SK-N-SH (cell line): Measurements from ENCODE around the gene FAM124A. TPM values are rescaled to one million over a fixed set of nuclear protein-coding genes. Genes with fewer than 3 reads are reported as not detected.

Experiments used
- CTCF ChIA-PET: fragments of 300-600, 350-600 bp; formaldehyde crosslinking; extraction: SDS; loops from one replicate; lab custom pipeline; 2021; lab: Yijun Ruan, JAX
- POLR2A ChIA-PET: fragments of 350-600 bp; sonication (Branson Sonifier 250); formaldehyde crosslinking; extraction: SDS; loops from one replicate; lab custom pipeline; 2020; ENCODE audit warnings: antibody characterized with exemption, inconsistent platforms; lab: Yijun Ruan, JAX
- DNase-seq: peaks from one replicate; pipeline ENCODE4 v3.0.0; 2012
- H2AFZ ChIP-seq: fragments of 200-600 bp; sonication (generic); 2 replicates; pipeline ENCODE4 v1.8.1; 2016; ENCODE audit warnings: antibody characterized with exemption, mild to moderate bottlenecking, low read depth
- H3F3A ChIP-seq: fragments of 200-600 bp; sonication (generic); replicated peaks from 2 replicates; pipeline ENCODE3; 2016; ENCODE audit warnings: antibody characterized with exemption, mild to moderate bottlenecking; ENCODE audit not compliant: insufficient read depth
- H3K27ac ChIP-seq, 2 experiments: fragments of 200-500 bp in 1 of 2; fragments of 200-600 bp in 1 of 2; sonication (Bioruptor generic) in 1 of 2; sonication (generic), shearing (Covaris generic) in 1 of 2; 2 replicates each; pipeline versions ENCODE4 v1.5.1 to v1.6.1; 2014 to 2016; ENCODE audit warnings: low read depth in 2 of 2, inconsistent platforms in 1 of 2, low read length in 1 of 2, mild to moderate bottlenecking in 1 of 2, mixed read lengths in 1 of 2
- H3K27me3 ChIP-seq: fragments of 200-600 bp; sonication (generic), shearing (Covaris generic); 2 replicates; pipeline ENCODE4 v1.6.1; 2016; ENCODE audit warnings: mixed run types; ENCODE audit not compliant: insufficient read depth
- H3K36me3 ChIP-seq, 2 experiments: fragments of 200-500 bp in 1 of 2; fragments of 200-600 bp in 1 of 2; sonication (Bioruptor generic) in 1 of 2; sonication (generic) in 1 of 2; replicated peaks in 1 of 2; 2 replicates each; pipeline versions ENCODE3 to v1.5.1; 2014 to 2016; ENCODE audit warnings: low read length in 1 of 2, mild to moderate bottlenecking in 1 of 2; ENCODE audit not compliant: insufficient read depth in 2 of 2, control insufficient read depth in 1 of 2
- H3K4me1 ChIP-seq, 2 experiments: fragments of 200-500 bp in 1 of 2; fragments of 200-600 bp in 1 of 2; sonication (Bioruptor generic) in 1 of 2; sonication (generic), shearing (Covaris generic) in 1 of 2; 2 replicates each; pipeline versions ENCODE4 v1.5.1 to v1.6.1; 2014 to 2016; ENCODE audit warnings: low read depth in 1 of 2, low read length in 1 of 2, mixed run types in 1 of 2; ENCODE audit not compliant: insufficient read depth in 2 of 2, control insufficient read depth in 1 of 2
- H3K4me2 ChIP-seq: fragments of 200-600 bp; sonication (generic), shearing (Covaris generic); 2 replicates; pipeline ENCODE4 v1.6.1; 2017; ENCODE audit warnings: mixed run types
- H3K4me3 ChIP-seq, 2 experiments: fragments of 200-500 bp in 1 of 2; fragments of 200-600 bp in 1 of 2; sonication (Bioruptor generic) in 1 of 2; sonication (generic), shearing (Covaris generic) in 1 of 2; 2 replicates each; pipeline versions ENCODE4 v1.5.1 to v1.8.1; 2014 to 2016; ENCODE audit warnings: low read depth in 2 of 2, inconsistent platforms in 1 of 2, low read length in 1 of 2, mild to moderate bottlenecking in 1 of 2, mixed read lengths in 1 of 2, moderate library complexity in 1 of 2
- H3K79me2 ChIP-seq: fragments of 200-600 bp; sonication (generic); 2 replicates; pipeline ENCODE4 v1.8.1; 2017; ENCODE audit warnings: mild to moderate bottlenecking; ENCODE audit not compliant: insufficient read depth
- H3K9ac ChIP-seq: fragments of 200-600 bp; sonication (generic); 2 replicates; pipeline ENCODE4 v1.6.1; 2017; ENCODE audit warnings: mixed run types
- H3K9me2 ChIP-seq: fragments of 200-600 bp; sonication (generic); 2 replicates; pipeline ENCODE4 v1.6.1; 2017; ENCODE audit warnings: mixed run types
- H3K9me3 ChIP-seq: fragments of 200-600 bp; sonication (generic); 2 replicates; pipeline ENCODE4 v1.6.1; 2017; ENCODE audit warnings: mixed run types, mild to moderate bottlenecking, moderate library complexity
- H4K20me1 ChIP-seq: fragments of 200-600 bp; sonication (generic); 2 replicates; pipeline ENCODE4 v1.6.1; 2017; ENCODE audit warnings: mild to moderate bottlenecking, mixed run types; ENCODE audit not compliant: insufficient read depth
- EP300 ChIP-seq, 2 experiments: IDR thresholded peaks; 2 replicates each; pipeline versions ENCODE4 v1.4.0 to v1.6.1; 2012; ENCODE audit warnings: borderline replicate concordance in 1 of 2, low read depth in 1 of 2, low read length in 1 of 2
- EZH2phosphoT487 ChIP-seq: fragments of 200-600 bp; sonication (generic); IDR thresholded peaks from 2 replicates; pipeline ENCODE4 v1.6.1; 2017; ENCODE audit warnings: low read depth, mixed run types, mild to moderate bottlenecking, antibody characterized with exemption, moderate library complexity, borderline replicate concordance
- FOXJ3 ChIP-seq: sonication (generic); formaldehyde crosslinking; IDR thresholded peaks from 2 replicates; pipeline ENCODE4 v1.5.1; 2020; ENCODE audit warnings: mild to moderate bottlenecking, missing genetic modification reagents
- GABPA ChIP-seq: IDR thresholded peaks from 2 replicates; pipeline ENCODE4 v1.4.0; 2012; ENCODE audit warnings: low read depth, mild to moderate bottlenecking
- JUND ChIP-seq: IDR thresholded peaks from 2 replicates; pipeline ENCODE4 v1.4.0; 2012
- MEF2A ChIP-seq: IDR thresholded peaks from 2 replicates; pipeline ENCODE4 v1.4.0; 2012; ENCODE audit warnings: low read depth, borderline replicate concordance
- RFX5 ChIP-seq: IDR thresholded peaks from 2 replicates; pipeline ENCODE4 v1.6.1; 2012; ENCODE audit warnings: mild to moderate bottlenecking, improper control_type of control experiment, low read length
- RXRA ChIP-seq: IDR thresholded peaks from 2 replicates; pipeline ENCODE4 v1.4.0; 2012; ENCODE audit warnings: low read depth, mild to moderate bottlenecking, borderline replicate concordance
- TCF12 ChIP-seq: IDR thresholded peaks from 2 replicates; pipeline ENCODE4 v1.4.0; 2012
- WGBS: methylation state at CpG from one replicate; pipeline ENCODE4 v1.1.6; 2017; ENCODE audit warnings: low lambda C conversion rate; 5-methylcytosine and 5-hydroxymethylcytosine counted together
- polyA plus RNA-seq, 3 experiments: library from polyadenylated mRNA; depleted of rRNA; stranded (reverse); fragments of >200 nt; gene quantifications; 2 replicates each; pipeline ENCODE4 v1.2.3, GENCODE V29; 2012
- TF ChIP-seq, protein P1 (sequence below): fragments of 150-350 bp; IDR thresholded peaks from 2 replicates; pipeline ENCODE4 v1.6.1; 2017; ENCODE audit warnings: antibody characterized with exemption, low read length, low read depth, borderline replicate concordance
- TF ChIP-seq, protein P2 (sequence below): IDR thresholded peaks from 2 replicates; pipeline ENCODE4 v1.4.0; 2012; ENCODE audit warnings: low read depth, borderline replicate concordance
- TF ChIP-seq, protein P3 (sequence below): fragments of 200-600 bp; sonication (generic); IDR thresholded peaks from 2 replicates; pipeline ENCODE4 v1.6.1; 2017; ENCODE audit warnings: antibody characterized with exemption, mild to moderate bottlenecking, moderate library complexity
- TF ChIP-seq, protein P4 (sequence below): IDR thresholded peaks from 2 replicates; pipeline ENCODE4; 2012
- TF ChIP-seq, protein P5 (sequence below): IDR thresholded peaks from 2 replicates; pipeline ENCODE4 v1.6.1; 2012; ENCODE audit warnings: mild to moderate bottlenecking, low read depth, low read length, moderate library complexity
- TF ChIP-seq, protein P6 (sequence below): IDR thresholded peaks from 2 replicates; pipeline ENCODE4 v1.4.0; 2012; ENCODE audit warnings: low read depth, borderline replicate concordance

Gene FAM124A
- polyA plus RNA-seq, 1 of the 3 experiments (the other 2 are of a cell fraction), result 1.5 TPM

DNA sequence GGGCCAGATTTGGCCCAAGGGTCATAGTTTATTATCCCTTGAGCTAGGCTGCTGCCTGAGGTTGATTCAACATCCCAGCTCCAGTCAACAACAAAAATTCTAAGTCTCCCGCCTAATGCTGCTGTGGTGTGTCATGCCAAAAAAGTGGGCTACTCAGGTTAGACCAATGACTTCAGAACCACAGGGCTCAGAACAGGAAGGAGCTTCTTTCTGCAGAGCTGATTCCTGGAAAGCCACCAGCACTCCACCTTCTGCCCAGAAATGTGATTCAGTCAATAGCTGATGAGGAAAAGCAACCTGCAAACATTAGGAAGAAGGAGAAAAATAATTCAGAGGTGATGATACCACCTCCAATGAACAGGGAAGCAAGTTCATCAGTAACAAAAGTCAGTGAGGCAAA is 61.2 kb downstream of the FAM124A start:
- CTCF ChIA-PET, result interaction anchor here (0.7 to 2.0 kb wide), 7 partner anchors 12 to 1636 kb away, joined by 3 to 13 read pairs (median 4); no protein-coding TSS in a partner anchor
- H3F3A ChIP-seq, result no peaks in the 10 kb centered on the region
- H3K4me1 ChIP-seq, result no peaks in the 10 kb centered on the region
- TF ChIP-seq EP300 (IDR thresholded peaks at IDR 0.05; ENCODE audit: borderline replicate concordance in 1 of 2, low read depth in 1 of 2, low read length in 1 of 2), result no peak
- TF ChIP-seq, protein P1, sequence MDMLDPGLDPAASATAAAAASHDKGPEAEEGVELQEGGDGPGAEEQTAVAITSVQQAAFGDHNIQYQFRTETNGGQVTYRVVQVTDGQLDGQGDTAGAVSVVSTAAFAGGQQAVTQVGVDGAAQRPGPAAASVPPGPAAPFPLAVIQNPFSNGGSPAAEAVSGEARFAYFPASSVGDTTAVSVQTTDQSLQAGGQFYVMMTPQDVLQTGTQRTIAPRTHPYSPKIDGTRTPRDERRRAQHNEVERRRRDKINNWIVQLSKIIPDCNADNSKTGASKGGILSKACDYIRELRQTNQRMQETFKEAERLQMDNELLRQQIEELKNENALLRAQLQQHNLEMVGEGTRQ, result no peak
- no peak for TF ChIP-seq RFX5
- TF ChIP-seq MEF2A, result no peak
- TF ChIP-seq, protein P2, sequence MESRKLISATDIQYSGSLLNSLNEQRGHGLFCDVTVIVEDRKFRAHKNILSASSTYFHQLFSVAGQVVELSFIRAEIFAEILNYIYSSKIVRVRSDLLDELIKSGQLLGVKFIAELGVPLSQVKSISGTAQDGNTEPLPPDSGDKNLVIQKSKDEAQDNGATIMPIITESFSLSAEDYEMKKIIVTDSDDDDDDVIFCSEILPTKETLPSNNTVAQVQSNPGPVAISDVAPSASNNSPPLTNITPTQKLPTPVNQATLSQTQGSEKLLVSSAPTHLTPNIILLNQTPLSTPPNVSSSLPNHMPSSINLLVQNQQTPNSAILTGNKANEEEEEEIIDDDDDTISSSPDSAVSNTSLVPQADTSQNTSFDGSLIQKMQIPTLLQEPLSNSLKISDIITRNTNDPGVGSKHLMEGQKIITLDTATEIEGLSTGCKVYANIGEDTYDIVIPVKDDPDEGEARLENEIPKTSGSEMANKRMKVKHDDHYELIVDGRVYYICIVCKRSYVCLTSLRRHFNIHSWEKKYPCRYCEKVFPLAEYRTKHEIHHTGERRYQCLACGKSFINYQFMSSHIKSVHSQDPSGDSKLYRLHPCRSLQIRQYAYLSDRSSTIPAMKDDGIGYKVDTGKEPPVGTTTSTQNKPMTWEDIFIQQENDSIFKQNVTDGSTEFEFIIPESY, result no peak
- TF ChIP-seq, protein P3, sequence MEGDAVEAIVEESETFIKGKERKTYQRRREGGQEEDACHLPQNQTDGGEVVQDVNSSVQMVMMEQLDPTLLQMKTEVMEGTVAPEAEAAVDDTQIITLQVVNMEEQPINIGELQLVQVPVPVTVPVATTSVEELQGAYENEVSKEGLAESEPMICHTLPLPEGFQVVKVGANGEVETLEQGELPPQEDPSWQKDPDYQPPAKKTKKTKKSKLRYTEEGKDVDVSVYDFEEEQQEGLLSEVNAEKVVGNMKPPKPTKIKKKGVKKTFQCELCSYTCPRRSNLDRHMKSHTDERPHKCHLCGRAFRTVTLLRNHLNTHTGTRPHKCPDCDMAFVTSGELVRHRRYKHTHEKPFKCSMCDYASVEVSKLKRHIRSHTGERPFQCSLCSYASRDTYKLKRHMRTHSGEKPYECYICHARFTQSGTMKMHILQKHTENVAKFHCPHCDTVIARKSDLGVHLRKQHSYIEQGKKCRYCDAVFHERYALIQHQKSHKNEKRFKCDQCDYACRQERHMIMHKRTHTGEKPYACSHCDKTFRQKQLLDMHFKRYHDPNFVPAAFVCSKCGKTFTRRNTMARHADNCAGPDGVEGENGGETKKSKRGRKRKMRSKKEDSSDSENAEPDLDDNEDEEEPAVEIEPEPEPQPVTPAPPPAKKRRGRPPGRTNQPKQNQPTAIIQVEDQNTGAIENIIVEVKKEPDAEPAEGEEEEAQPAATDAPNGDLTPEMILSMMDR, result no peak
- no peak for TF ChIP-seq JUND
- TF ChIP-seq, protein P4, sequence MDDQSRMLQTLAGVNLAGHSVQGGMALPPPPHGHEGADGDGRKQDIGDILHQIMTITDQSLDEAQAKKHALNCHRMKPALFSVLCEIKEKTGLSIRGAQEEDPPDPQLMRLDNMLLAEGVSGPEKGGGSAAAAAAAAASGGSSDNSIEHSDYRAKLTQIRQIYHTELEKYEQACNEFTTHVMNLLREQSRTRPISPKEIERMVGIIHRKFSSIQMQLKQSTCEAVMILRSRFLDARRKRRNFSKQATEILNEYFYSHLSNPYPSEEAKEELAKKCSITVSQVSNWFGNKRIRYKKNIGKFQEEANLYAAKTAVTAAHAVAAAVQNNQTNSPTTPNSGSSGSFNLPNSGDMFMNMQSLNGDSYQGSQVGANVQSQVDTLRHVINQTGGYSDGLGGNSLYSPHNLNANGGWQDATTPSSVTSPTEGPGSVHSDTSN, result no peak
- no peak for TF ChIP-seq FOXJ3 (CRISPR knock-in tag)
- TF ChIP-seq, protein P5, sequence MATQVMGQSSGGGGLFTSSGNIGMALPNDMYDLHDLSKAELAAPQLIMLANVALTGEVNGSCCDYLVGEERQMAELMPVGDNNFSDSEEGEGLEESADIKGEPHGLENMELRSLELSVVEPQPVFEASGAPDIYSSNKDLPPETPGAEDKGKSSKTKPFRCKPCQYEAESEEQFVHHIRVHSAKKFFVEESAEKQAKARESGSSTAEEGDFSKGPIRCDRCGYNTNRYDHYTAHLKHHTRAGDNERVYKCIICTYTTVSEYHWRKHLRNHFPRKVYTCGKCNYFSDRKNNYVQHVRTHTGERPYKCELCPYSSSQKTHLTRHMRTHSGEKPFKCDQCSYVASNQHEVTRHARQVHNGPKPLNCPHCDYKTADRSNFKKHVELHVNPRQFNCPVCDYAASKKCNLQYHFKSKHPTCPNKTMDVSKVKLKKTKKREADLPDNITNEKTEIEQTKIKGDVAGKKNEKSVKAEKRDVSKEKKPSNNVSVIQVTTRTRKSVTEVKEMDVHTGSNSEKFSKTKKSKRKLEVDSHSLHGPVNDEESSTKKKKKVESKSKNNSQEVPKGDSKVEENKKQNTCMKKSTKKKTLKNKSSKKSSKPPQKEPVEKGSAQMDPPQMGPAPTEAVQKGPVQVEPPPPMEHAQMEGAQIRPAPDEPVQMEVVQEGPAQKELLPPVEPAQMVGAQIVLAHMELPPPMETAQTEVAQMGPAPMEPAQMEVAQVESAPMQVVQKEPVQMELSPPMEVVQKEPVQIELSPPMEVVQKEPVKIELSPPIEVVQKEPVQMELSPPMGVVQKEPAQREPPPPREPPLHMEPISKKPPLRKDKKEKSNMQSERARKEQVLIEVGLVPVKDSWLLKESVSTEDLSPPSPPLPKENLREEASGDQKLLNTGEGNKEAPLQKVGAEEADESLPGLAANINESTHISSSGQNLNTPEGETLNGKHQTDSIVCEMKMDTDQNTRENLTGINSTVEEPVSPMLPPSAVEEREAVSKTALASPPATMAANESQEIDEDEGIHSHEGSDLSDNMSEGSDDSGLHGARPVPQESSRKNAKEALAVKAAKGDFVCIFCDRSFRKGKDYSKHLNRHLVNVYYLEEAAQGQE, result no peak
- no peak for TF ChIP-seq RXRA
- TF ChIP-seq EZH2phosphoT487, result no peak
- TF ChIP-seq TCF12, result no peak
- no peak for TF ChIP-seq GABPA
- TF ChIP-seq, protein P6, sequence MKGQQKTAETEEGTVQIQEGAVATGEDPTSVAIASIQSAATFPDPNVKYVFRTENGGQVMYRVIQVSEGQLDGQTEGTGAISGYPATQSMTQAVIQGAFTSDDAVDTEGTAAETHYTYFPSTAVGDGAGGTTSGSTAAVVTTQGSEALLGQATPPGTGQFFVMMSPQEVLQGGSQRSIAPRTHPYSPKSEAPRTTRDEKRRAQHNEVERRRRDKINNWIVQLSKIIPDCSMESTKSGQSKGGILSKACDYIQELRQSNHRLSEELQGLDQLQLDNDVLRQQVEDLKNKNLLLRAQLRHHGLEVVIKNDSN, result no peak
- H3K27ac ChIP-seq, result no peak overlapping the region
- no peaks in the 10 kb centered on the region for H3K9me3 ChIP-seq
- no peak overlapping the region for H3K9ac ChIP-seq
- H3K79me2 ChIP-seq, result no peaks in the 10 kb centered on the region
- WGBS, result 100% methylated on average over 1 of the region's 1 CpG
- H4K20me1 ChIP-seq, result no peaks in the 10 kb centered on the region
- no peak overlapping the region for H2AFZ ChIP-seq
- H3K27me3 ChIP-seq, result no peaks in the 10 kb centered on the region
- DNase-seq, result no peak
- no peak overlapping the region for H3K4me3 ChIP-seq
- no peak overlapping the region for H3K4me2 ChIP-seq
- POLR2A ChIA-PET, result no interaction called here
- peaks cover 0 to 3% of the 10 kb centered on the region in 2 experiments for H3K36me3 ChIP-seq
- no peaks in the 10 kb centered on the region for H3K9me2 ChIP-seq
